Fibroblast of lung (primary cell): Measurements from ENCODE around the gene PAQR6. TPM values are rescaled to one million over a fixed set of nuclear protein-coding genes. Genes with fewer than 3 reads are reported as not detected.

Experiments used
- DNase-seq, 2 donors: peaks; one replicate each; pipeline versions ENCODE4 v3.0.0 to v3.0.0-alpha.2; 2010; ENCODE audit warnings: low read depth in 2 of 2
- H2AFZ ChIP-seq: 2 replicates; pipeline ENCODE4 v1.5.1; 2012; ENCODE audit warnings: low read length, control low read depth, inconsistent platforms
- H3K27ac ChIP-seq: 2 replicates; pipeline ENCODE4 v1.5.1; 2011; ENCODE audit warnings: low read length, control low read depth; ENCODE audit not compliant: insufficient read depth
- H3K27me3 ChIP-seq: 2 replicates; pipeline ENCODE4 v1.5.1; 2011; ENCODE audit warnings: mild to moderate bottlenecking, low read length; ENCODE audit not compliant: control insufficient read depth, insufficient read depth
- H3K36me3 ChIP-seq: 2 replicates; pipeline ENCODE4 v1.5.1; 2011; ENCODE audit warnings: low read length; ENCODE audit not compliant: control insufficient read depth, insufficient read depth
- H3K4me1 ChIP-seq: 2 replicates; pipeline ENCODE4 v1.5.1; 2011; ENCODE audit warnings: low read length; ENCODE audit not compliant: control insufficient read depth, insufficient read depth; ENCODE audit errors: extremely low read depth
- H3K4me2 ChIP-seq: 2 replicates; pipeline ENCODE4 v1.5.1; 2011; ENCODE audit warnings: low read length, control low read depth; ENCODE audit not compliant: insufficient read depth; ENCODE audit errors: extremely low read depth
- H3K4me3 ChIP-seq, 4 experiments: fragments of 200-600 bp in 1 of 4; sonication (generic) in 1 of 4; replicated peaks in 1 of 4; 2 replicates each; pipeline ENCODE4 v1.5.1; 2011 to 2016; ENCODE audit warnings: low read length in 4 of 4, low read depth in 3 of 4, mild to moderate bottlenecking in 3 of 4, control low read depth in 2 of 4, inconsistent platforms in 1 of 4, mixed read lengths in 1 of 4; ENCODE audit not compliant: insufficient read depth in 1 of 4; ENCODE audit errors: control extremely low read depth in 1 of 4
- H3K79me2 ChIP-seq: 2 replicates; pipeline ENCODE4 v1.5.1; 2012; ENCODE audit warnings: mild to moderate bottlenecking, low read length, inconsistent platforms; ENCODE audit not compliant: control insufficient read depth, insufficient read depth
- H3K9ac ChIP-seq: 2 replicates; pipeline ENCODE4 v1.5.1; 2011; ENCODE audit warnings: mild to moderate bottlenecking, low read length, control low read depth; ENCODE audit not compliant: insufficient read depth
- H3K9me3 ChIP-seq: 2 replicates; pipeline ENCODE4 v1.5.1; 2012; ENCODE audit warnings: low read depth, low read length; ENCODE audit not compliant: control insufficient read depth, insufficient read depth
- H4K20me1 ChIP-seq: 2 replicates; pipeline ENCODE4 v1.5.1; 2011; ENCODE audit warnings: low read length; ENCODE audit not compliant: control insufficient read depth, insufficient read depth; ENCODE audit errors: extremely low read depth
- EZH2 ChIP-seq: IDR thresholded peaks from 2 replicates; pipeline ENCODE4 v1.5.1; 2012; ENCODE audit warnings: low read length, control low read depth, mild to moderate bottlenecking; ENCODE audit errors: missing control alignments
- polyA plus RNA-seq, 2 donors: library from polyadenylated mRNA; depleted of rRNA in 1 of 2; stranded (reverse) in 1 of 2; unstranded in 1 of 2; fragments of >200 nt; gene quantifications; 2 replicates each; pipeline ENCODE4 v1.2.1, GENCODE V29; 2011 to 2012; ENCODE audit warnings: missing spikeins in 1 of 2
- total RNA-seq: library from RNA; depleted of rRNA; stranded (reverse); fragments of >200 nt; gene quantifications from 2 replicates; pipeline ENCODE4 v1.2.1, GENCODE V29; 2014
- TF ChIP-seq, protein P1 (sequence below), 2 donors: IDR thresholded peaks in 1 of 2; conservative IDR thresholded peaks in 1 of 2; 1 replicate in 1 of 2; 2 replicates in 1 of 2; pipeline ENCODE4 v1.5.1; 2011 to 2012; ENCODE audit warnings: low read length in 2 of 2, control low read depth in 1 of 2, inconsistent platforms in 1 of 2, low read depth in 1 of 2, mild to moderate bottlenecking in 1 of 2

Gene PAQR6
- total and polyA plus RNA-seq, 2 donors (not counting 1 experiment from before 2014, with no cell fraction given) = 0.17 to 0.33 TPM

DNA sequence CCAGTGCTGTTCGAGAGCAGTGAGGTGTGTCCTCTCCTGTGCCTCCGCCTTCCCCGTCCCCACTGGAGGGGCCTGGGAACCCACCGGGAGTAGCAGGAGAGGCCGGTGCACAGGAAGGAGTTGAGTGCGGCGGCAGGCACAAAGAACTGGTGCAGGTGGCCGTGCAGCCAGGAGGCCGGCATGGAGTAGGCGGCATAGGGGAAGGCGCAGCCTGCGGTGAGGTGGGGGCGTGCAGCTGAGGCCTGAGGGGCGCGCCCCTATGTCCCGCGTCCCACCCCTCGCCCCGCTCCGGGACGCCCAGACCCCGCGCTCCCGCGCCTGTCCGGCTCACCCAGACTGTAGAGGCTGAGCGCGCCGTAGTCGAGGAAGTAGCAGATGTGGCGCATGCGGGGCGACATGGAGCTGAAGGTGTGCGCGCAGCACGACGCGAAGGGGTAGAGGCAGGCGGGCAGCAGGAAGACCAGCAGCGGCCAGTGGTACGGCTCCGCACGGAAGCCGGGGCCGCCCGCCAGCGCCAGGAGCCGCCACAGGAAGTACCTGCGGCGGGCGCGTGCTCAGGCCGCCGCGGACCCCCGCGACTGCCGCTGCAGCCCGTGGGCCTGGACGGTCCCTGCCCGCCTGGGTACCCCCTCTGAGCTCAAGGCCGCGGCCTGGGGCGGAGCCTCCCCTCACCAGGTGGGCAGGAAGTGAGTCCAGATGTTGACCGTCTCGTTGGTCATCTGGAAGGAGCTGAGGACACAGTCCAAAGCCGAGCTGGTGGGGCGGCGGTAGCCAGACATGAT, 2.2 kb downstream of the PAQR6 start:
- Histone ChIP-seq H3K36me3 (peaks cover 5% of the 10 kb centered on the region), H4K20me1 (no peaks in the 10 kb centered on the region), H3K27me3 (peaks cover 10% of the 10 kb centered on the region), H3K79me2 (no peaks in the 10 kb centered on the region), H3K4me1 (peaks cover 3% of the 10 kb centered on the region), H3K9me3 (no peaks in the 10 kb centered on the region), H2AFZ (no peak overlapping the region), H3K4me2 (peak overlapping the region; percentile 62), H3K9ac (no peak overlapping the region), H3K27ac (no peak overlapping the region), H3K4me3 (peak overlapping the region in 1 of 4 experiments; percentile 27)
- TF ChIP-seq EZH2 = peak; percentile 72
- TF ChIP-seq, protein P1, sequence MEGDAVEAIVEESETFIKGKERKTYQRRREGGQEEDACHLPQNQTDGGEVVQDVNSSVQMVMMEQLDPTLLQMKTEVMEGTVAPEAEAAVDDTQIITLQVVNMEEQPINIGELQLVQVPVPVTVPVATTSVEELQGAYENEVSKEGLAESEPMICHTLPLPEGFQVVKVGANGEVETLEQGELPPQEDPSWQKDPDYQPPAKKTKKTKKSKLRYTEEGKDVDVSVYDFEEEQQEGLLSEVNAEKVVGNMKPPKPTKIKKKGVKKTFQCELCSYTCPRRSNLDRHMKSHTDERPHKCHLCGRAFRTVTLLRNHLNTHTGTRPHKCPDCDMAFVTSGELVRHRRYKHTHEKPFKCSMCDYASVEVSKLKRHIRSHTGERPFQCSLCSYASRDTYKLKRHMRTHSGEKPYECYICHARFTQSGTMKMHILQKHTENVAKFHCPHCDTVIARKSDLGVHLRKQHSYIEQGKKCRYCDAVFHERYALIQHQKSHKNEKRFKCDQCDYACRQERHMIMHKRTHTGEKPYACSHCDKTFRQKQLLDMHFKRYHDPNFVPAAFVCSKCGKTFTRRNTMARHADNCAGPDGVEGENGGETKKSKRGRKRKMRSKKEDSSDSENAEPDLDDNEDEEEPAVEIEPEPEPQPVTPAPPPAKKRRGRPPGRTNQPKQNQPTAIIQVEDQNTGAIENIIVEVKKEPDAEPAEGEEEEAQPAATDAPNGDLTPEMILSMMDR (conservative IDR thresholded peaks at IDR 0.05 in 1 of 2, IDR thresholded peaks at IDR 0.05 in 1 of 2; ENCODE audit: low read depth in 1 of 2, low read length in 2 of 2) = no peak
- peak in 1 of 2 donors; percentile 36 for DNase-seq

DNA sequence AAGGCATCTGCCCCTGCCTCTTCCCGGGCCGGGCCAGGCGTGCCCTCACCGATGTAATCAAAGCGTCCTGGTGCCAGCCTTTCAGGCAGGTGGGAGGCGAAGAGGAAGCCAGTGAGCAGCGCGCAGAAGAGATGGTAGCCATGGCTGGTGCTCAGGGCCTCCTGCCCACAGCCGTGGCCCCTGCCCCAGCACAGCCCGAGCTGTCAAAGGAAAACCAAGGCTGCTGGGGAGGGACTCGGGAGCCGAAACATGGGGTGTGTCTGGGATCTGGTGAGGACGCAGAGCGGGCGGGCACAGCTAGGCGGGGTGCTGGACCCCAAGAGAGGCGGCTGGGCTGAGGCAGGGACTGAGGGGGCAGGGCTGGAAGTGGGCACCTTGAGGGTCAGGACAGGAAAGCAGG, 3.1 kb downstream of the PAQR6 start:
- H3K4me2 ChIP-seq = no peak overlapping the region

DNA sequence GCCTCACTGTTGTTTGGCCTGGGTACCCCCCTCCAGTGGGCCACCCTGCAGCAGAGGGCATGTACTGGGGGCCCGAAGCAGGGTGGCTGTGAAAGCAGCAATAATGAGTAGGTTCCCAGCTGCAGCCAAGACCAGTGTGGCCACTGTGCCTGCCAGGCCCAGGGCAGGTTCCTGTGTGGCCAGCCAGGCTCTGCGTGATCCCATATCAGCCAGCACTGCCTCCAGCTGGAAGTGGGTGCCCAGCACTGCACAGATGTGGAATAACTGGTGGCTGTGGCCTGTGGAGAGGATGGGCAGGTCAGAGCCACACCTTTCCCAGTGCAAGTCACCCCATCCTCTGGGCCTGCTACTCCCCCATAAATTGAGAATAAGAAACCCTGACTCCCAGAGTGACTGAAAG, 3.7 kb downstream of the PAQR6 start:
- TF ChIP-seq EZH2 = no peak
- TF ChIP-seq, protein P1 (conservative IDR thresholded peaks at IDR 0.05 in 1 of 2, IDR thresholded peaks at IDR 0.05 in 1 of 2; ENCODE audit: low read depth in 1 of 2, low read length in 2 of 2) = no peak
- no peak overlapping the region for H3K27ac ChIP-seq
- no peaks in the 10 kb centered on the region for H3K79me2 ChIP-seq

More for the DNA sequence above, 3.1 kb downstream of the PAQR6 start:
- Histone ChIP-seq H3K27ac (no peak overlapping the region), H3K9me3 (no peaks in the 10 kb centered on the region), H4K20me1 (no peaks in the 10 kb centered on the region), H2AFZ (no peak overlapping the region), H3K4me1 (peaks cover 3% of the 10 kb centered on the region), H3K9ac (no peak overlapping the region), H3K36me3 (peaks cover 3% of the 10 kb centered on the region), H3K27me3 (peaks cover 10% of the 10 kb centered on the region), H3K4me3 (no peak overlapping the region), H3K79me2 (no peaks in the 10 kb centered on the region)
- TF ChIP-seq, protein P1 (conservative IDR thresholded peaks at IDR 0.05 in 1 of 2, IDR thresholded peaks at IDR 0.05 in 1 of 2; ENCODE audit: low read depth in 1 of 2, low read length in 2 of 2) = no peak
- TF ChIP-seq EZH2 = no peak
- no peak for DNase-seq

More for the DNA sequence above, 3.7 kb downstream of the PAQR6 start:
- Histone ChIP-seq H3K9me3 (no peaks in the 10 kb centered on the region), H2AFZ (no peak overlapping the region), H3K4me2 (no peak overlapping the region), H3K27me3 (peaks cover 10% of the 10 kb centered on the region), H3K36me3 (peaks cover 5% of the 10 kb centered on the region), H3K4me1 (peaks cover 3% of the 10 kb centered on the region), H3K9ac (no peak overlapping the region), H3K4me3 (no peak overlapping the region), H4K20me1 (no peaks in the 10 kb centered on the region)
- no peak for DNase-seq
